Ishikawa (cell line): ENCODE measurements around the gene DLL1.
A peak's percentile ranks its signal among the peaks of the same experiment; 100 is the strongest.

Experiments used
- CEBPB ChIP-seq: IDR thresholded peaks from 2 replicates; pipeline ENCODE4 v1.6.1; 2012
- CREB1 ChIP-seq: IDR thresholded peaks from 2 replicates; pipeline ENCODE4 v1.6.1; 2012; ENCODE audit warnings: low read depth
- EGR1 ChIP-seq: IDR thresholded peaks from 2 replicates; pipeline ENCODE4 v1.6.1; 2012
- EP300 ChIP-seq: IDR thresholded peaks from 2 replicates; pipeline ENCODE4 v1.6.1; 2012; ENCODE audit warnings: borderline replicate concordance
- FOXM1 ChIP-seq: IDR thresholded peaks from 2 replicates; pipeline ENCODE4 v1.6.1; 2012; ENCODE audit warnings: low read depth, borderline replicate concordance
- NFIC ChIP-seq: IDR thresholded peaks from 2 replicates; pipeline ENCODE4 v1.6.1; 2012
- RAD21 ChIP-seq: IDR thresholded peaks from 2 replicates; pipeline ENCODE4 v1.6.1; 2012; ENCODE audit warnings: low read depth
- TAF1 ChIP-seq: IDR thresholded peaks from 2 replicates; pipeline ENCODE4 v1.6.1; 2012; ENCODE audit warnings: low read depth, mild to moderate bottlenecking
- TCF12 ChIP-seq: IDR thresholded peaks from 2 replicates; pipeline ENCODE4 v1.6.1; 2012; ENCODE audit warnings: low read depth
- TEAD4 ChIP-seq: IDR thresholded peaks from 2 replicates; pipeline ENCODE4 v1.6.1; 2012
- YY1 ChIP-seq: IDR thresholded peaks from 2 replicates; pipeline ENCODE4 v1.6.1; 2012; ENCODE audit warnings: low read depth
- ZBTB7A ChIP-seq: IDR thresholded peaks from 2 replicates; pipeline ENCODE4 v1.6.1; 2012; ENCODE audit warnings: low read depth
- TF ChIP-seq, protein P1 (sequence below): IDR thresholded peaks from 2 replicates; pipeline ENCODE4 v1.6.1; 2012
- TF ChIP-seq, protein P2 (sequence below): IDR thresholded peaks from 2 replicates; pipeline ENCODE4 v1.6.1; 2012; ENCODE audit warnings: low read depth, mild to moderate bottlenecking
- TF ChIP-seq, protein P3 (sequence below): IDR thresholded peaks from 2 replicates; pipeline ENCODE4 v1.6.1; 2012

The DLL1 gene

DNA sequence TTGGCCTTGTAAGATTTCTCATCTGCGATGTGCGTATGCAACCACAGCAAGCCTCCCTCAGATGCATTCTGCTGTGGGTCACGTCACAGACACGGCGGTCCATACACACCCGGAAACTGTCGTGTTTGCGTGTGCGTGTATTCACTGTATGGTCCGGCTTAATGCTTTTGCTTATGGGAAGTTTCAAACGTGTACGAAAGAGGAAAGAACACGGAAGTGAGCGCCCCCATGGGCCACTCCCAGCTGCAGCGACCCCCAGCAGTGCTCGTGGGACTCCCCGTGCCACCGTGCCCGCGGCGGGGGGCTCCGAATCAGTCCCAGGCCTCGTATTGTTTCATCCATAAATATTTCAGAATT lies 10.2 kb downstream of the DLL1 start:
- no peak for TF ChIP-seq TAF1
- no peak for TF ChIP-seq NFIC
- TF ChIP-seq, protein P1, sequence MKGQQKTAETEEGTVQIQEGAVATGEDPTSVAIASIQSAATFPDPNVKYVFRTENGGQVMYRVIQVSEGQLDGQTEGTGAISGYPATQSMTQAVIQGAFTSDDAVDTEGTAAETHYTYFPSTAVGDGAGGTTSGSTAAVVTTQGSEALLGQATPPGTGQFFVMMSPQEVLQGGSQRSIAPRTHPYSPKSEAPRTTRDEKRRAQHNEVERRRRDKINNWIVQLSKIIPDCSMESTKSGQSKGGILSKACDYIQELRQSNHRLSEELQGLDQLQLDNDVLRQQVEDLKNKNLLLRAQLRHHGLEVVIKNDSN, result no peak
- TF ChIP-seq, protein P2, sequence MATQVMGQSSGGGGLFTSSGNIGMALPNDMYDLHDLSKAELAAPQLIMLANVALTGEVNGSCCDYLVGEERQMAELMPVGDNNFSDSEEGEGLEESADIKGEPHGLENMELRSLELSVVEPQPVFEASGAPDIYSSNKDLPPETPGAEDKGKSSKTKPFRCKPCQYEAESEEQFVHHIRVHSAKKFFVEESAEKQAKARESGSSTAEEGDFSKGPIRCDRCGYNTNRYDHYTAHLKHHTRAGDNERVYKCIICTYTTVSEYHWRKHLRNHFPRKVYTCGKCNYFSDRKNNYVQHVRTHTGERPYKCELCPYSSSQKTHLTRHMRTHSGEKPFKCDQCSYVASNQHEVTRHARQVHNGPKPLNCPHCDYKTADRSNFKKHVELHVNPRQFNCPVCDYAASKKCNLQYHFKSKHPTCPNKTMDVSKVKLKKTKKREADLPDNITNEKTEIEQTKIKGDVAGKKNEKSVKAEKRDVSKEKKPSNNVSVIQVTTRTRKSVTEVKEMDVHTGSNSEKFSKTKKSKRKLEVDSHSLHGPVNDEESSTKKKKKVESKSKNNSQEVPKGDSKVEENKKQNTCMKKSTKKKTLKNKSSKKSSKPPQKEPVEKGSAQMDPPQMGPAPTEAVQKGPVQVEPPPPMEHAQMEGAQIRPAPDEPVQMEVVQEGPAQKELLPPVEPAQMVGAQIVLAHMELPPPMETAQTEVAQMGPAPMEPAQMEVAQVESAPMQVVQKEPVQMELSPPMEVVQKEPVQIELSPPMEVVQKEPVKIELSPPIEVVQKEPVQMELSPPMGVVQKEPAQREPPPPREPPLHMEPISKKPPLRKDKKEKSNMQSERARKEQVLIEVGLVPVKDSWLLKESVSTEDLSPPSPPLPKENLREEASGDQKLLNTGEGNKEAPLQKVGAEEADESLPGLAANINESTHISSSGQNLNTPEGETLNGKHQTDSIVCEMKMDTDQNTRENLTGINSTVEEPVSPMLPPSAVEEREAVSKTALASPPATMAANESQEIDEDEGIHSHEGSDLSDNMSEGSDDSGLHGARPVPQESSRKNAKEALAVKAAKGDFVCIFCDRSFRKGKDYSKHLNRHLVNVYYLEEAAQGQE, result no peak
- no peak for TF ChIP-seq ZBTB7A
- TF ChIP-seq EP300, result no peak
- TF ChIP-seq FOXM1, result no peak
- TF ChIP-seq RAD21, result no peak
- TF ChIP-seq CEBPB, result no peak
- TF ChIP-seq, protein P3, sequence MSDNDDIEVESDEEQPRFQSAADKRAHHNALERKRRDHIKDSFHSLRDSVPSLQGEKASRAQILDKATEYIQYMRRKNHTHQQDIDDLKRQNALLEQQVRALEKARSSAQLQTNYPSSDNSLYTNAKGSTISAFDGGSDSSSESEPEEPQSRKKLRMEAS, result no peak; the same call in 1 of the 2 replicates
- TF ChIP-seq TEAD4, result no peak
- TF ChIP-seq CREB1, result no peak
- no peak for TF ChIP-seq YY1
- no peak for TF ChIP-seq EGR1
- TF ChIP-seq TCF12, result no peak

DNA sequence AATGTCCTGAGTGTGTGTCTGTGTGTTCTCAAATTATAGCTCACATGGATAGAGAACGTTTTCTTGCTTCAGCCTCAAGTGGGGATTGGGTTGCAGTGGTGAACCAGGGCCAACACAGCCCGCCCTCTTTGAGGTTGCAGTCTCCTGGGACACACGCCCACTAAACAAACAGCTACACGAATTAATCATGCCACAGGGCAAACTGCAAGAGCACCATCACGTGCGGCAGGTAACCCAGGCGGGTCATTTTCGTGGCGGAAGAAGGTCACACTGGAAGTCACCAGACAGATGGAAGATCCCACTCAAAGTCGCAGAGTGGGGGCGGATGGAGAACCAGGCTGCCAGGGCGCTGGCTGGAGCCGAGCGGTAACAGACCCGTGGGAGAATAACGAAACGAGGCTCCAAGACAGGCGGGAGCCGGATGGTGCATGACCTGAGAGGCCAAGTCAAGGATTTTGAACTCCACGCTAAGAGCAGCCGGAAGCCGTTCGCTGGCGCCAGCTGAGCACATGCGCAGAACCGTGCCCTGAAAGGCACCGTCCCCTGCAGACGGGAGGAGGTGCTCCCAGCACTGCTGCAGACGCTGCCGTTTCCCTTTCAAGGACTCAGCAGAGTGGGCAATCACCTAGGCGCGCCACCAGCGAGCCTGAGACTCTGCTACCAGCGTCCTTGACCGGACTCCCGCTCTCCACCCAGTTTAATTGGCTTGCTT lies 10.7 kb downstream of the DLL1 start:
- no peak for TF ChIP-seq YY1
- TF ChIP-seq, protein P1, result peak; percentile 29; the same call in 1 of the 2 replicates
- TF ChIP-seq CEBPB, result no peak
- no peak for TF ChIP-seq ZBTB7A
- TF ChIP-seq EGR1, result 0 out of 2 replicates have a peak, but pooled peaks have one; percentile 24
- TF ChIP-seq, protein P3, result peak; percentile 65
- no peak; the same call in 1 of the 2 replicates for TF ChIP-seq TCF12
- TF ChIP-seq, protein P2, result no peak
- 0 out of 2 replicates have a peak, but pooled peaks have one; percentile 22 for TF ChIP-seq TAF1
- no peak for TF ChIP-seq NFIC

DNA sequence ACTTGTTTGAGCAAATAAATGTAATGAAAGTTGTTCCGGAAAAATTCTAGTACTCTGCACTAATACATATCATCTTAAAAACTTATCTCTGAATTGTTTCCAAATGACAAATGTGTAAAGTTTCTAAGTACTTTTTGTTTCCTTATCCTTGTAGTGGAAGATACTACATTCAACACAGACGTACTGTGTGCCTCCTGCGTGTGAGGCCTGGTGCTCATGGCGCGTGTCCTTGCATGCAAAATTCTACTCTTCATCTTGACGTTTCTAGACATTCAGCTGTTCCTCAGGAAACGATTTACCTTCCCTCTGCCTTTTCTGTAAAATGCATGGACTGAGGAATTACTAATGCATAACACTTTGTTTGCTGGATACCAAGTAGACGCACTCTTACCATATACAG lies 11.5 kb downstream of the DLL1 start:
- no peak for TF ChIP-seq FOXM1

DNA sequence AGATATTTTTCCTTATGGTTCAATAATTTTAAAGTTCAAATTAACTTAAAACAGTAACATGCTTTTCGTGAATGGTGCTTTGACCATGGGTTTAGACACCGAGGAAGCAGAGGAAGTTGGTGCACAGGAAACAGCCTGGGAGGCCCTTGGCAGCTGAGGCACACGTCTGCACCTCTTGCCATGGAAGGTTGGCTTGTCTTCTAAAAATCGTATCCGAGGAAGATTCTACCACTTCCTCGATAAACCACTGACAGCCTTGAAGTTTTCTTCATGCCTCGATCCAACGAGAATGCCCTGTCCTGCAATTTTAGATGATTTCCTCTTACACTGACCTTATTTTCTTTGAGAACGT lies 12.2 kb downstream of the DLL1 start:
- TF ChIP-seq, protein P2, result no peak
- TF ChIP-seq, protein P3, result no peak
- no peak for TF ChIP-seq FOXM1
- TF ChIP-seq YY1, result no peak
- TF ChIP-seq TAF1, result no peak
- TF ChIP-seq, protein P1, result no peak
- TF ChIP-seq EP300, result no peak
- no peak for TF ChIP-seq RAD21
- TF ChIP-seq CREB1, result no peak
- no peak for TF ChIP-seq EGR1
- TF ChIP-seq CEBPB, result no peak
- no peak for TF ChIP-seq ZBTB7A
- TF ChIP-seq TEAD4, result no peak
- no peak for TF ChIP-seq NFIC
- TF ChIP-seq TCF12, result no peak
